ENCODE results near the gene KCNQ4.

DNA sequence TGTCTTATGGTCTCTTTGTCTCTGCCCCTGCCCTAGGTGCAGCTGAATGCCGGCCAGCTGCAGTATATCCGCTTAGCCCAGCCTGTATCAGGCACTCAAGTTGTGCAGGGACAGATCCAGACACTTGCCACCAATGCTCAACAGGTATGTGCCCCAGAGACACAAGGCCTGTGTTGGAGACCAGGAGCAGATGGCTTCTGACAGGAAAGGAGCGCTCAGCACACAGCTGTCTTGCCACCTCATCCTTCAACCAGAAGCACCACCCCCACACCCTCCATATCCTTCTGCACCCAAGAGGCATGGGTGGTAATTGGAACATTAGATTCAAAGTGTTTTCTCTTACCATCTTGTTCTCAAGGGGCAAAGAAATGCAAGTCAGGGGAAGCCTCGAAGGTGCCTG lies 17.0 kb upstream of the KCNQ4 start:
- TF ChIP-seq ZSCAN31 (CRISPR knock-in tag; IDR thresholded peaks at IDR 0.05; ENCODE audit: low read depth) (no peak), FOXA3 (CRISPR knock-in tag; IDR thresholded peaks at IDR 0.05) (no peak), ZNF83 (CRISPR knock-in tag; IDR thresholded peaks at IDR 0.05; ENCODE audit: borderline replicate concordance) (no peak), NR2F2 (IDR thresholded peaks at IDR 0.05; ENCODE audit: borderline replicate concordance, low read depth) (no peak), FIP1L1 (IDR thresholded peaks at IDR 0.05; ENCODE audit: borderline replicate concordance, insufficient read depth, low read depth, low read length) (no peak), TCF7L2 (IDR thresholded peaks at IDR 0.05; ENCODE audit: low read depth, low read length) (no peak), RBM22 (optimal IDR thresholded peaks at IDR 0.05; ENCODE audit: low read length) (no peak), HCFC1 (IDR thresholded peaks at IDR 0.05; ENCODE audit: low read depth, low read length) (no peak)
- TF ChIP-seq, protein P1, sequence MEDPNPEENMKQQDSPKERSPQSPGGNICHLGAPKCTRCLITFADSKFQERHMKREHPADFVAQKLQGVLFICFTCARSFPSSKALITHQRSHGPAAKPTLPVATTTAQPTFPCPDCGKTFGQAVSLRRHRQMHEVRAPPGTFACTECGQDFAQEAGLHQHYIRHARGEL (CRISPR knock-in tag; IDR thresholded peaks at IDR 0.05): no peak
- TF ChIP-seq, protein P2, sequence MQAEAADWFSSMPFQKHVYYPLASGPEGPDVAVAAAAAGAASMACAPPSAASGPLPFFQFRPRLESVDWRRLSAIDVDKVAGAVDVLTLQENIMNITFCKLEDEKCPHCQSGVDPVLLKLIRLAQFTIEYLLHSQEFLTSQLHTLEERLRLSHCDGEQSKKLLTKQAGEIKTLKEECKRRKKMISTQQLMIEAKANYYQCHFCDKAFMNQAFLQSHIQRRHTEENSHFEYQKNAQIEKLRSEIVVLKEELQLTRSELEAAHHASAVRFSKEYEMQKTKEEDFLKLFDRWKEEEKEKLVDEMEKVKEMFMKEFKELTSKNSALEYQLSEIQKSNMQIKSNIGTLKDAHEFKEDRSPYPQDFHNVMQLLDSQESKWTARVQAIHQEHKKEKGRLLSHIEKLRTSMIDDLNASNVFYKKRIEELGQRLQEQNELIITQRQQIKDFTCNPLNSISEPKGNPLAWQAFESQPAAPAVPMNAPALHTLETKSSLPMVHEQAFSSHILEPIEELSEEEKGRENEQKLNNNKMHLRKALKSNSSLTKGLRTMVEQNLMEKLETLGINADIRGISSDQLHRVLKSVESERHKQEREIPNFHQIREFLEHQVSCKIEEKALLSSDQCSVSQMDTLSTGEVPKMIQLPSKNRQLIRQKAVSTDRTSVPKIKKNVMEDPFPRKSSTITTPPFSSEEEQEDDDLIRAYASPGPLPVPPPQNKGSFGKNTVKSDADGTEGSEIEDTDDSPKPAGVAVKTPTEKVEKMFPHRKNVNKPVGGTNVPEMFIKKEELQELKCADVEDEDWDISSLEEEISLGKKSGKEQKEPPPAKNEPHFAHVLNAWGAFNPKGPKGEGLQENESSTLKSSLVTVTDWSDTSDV (CRISPR knock-in tag; IDR thresholded peaks at IDR 0.05): no peak
- TF ChIP-seq, protein P3, sequence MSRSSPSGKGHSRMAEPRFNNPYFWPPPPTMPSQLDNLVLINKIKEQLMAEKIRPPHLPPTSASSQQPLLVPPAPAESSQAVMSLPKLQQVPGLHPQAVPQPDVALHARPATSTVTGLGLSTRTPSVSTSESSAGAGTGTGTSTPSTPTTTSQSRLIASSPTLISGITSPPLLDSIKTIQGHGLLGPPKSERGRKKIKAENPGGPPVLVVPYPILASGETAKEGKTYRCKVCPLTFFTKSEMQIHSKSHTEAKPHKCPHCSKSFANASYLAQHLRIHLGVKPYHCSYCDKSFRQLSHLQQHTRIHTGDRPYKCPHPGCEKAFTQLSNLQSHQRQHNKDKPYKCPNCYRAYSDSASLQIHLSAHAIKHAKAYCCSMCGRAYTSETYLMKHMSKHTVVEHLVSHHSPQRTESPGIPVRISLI (CRISPR knock-in tag; IDR thresholded peaks at IDR 0.05; ENCODE audit: borderline replicate concordance): no peak

Data from HepG2 (cell line).